DOHH2 (cell line): ENCODE results near the gene RETREG1.
A peak's percentile ranks its signal among the peaks of the same experiment; 100 is the strongest.

ENCODE experiments used
- H3F3A ChIP-seq: fragments of 200-600 bp; sonication (generic), shearing (Covaris generic); 2 replicates; pipeline ENCODE4 v1.6.0; 2016; ENCODE audit warnings: antibody characterized with exemption, mild to moderate bottlenecking; ENCODE audit not compliant: control insufficient read depth, insufficient read depth
- H3K27ac ChIP-seq: fragments of 200-600 bp; sonication (generic); 2 replicates; pipeline ENCODE4 v1.5.1; 2014; ENCODE audit warnings: low read depth, mild to moderate bottlenecking, low read length, moderate library complexity
- H3K27me3 ChIP-seq: fragments of 200-600 bp; sonication (generic); 2 replicates; pipeline ENCODE4 v1.6.1; 2014; ENCODE audit warnings: mild to moderate bottlenecking, low read length, mixed read lengths; ENCODE audit not compliant: control insufficient read depth
- H3K36me3 ChIP-seq: fragments of 200-600 bp; sonication (generic); 2 replicates; pipeline ENCODE4 v1.6.1; 2014; ENCODE audit warnings: mild to moderate bottlenecking, low read length, moderate library complexity, mixed read lengths; ENCODE audit not compliant: control insufficient read depth
- H3K4me1 ChIP-seq: fragments of 200-600 bp; sonication (generic); 2 replicates; pipeline ENCODE4 v1.6.1; 2014; ENCODE audit warnings: mild to moderate bottlenecking, low read length, mixed read lengths; ENCODE audit not compliant: control insufficient read depth
- H3K4me2 ChIP-seq: fragments of 200-600 bp; sonication (generic); 2 replicates; pipeline ENCODE4 v1.6.0; 2014; ENCODE audit warnings: mild to moderate bottlenecking, low read length, moderate library complexity
- H3K4me3 ChIP-seq: fragments of 200-600 bp; sonication (generic); 2 replicates; pipeline ENCODE4 v1.5.1; 2014; ENCODE audit warnings: mild to moderate bottlenecking, low read length, mixed read lengths
- H3K79me2 ChIP-seq: fragments of 200-600 bp; sonication (generic); 2 replicates; pipeline ENCODE4 v1.6.1; 2014; ENCODE audit warnings: mild to moderate bottlenecking, low read length, mixed read lengths; ENCODE audit not compliant: control insufficient read depth
- H3K9me2 ChIP-seq: fragments of 200-600 bp; sonication (generic); replicated peaks from 2 replicates; pipeline ENCODE4 v1.6.1; 2014; ENCODE audit warnings: mild to moderate bottlenecking, low read length, mixed read lengths; ENCODE audit not compliant: control insufficient read depth
- H3K9me3 ChIP-seq: fragments of 200-600 bp; sonication (generic); 2 replicates; pipeline ENCODE4 v1.6.1; 2014; ENCODE audit warnings: antibody characterized with exemption, low read length, mixed read lengths; ENCODE audit not compliant: control insufficient read depth, insufficient read depth
- H4K20me1 ChIP-seq: fragments of 200-600 bp; sonication (generic); 2 replicates; pipeline ENCODE4 v1.6.0; 2014; ENCODE audit warnings: low read depth, mild to moderate bottlenecking, antibody characterized with exemption, low read length, moderate library complexity; ENCODE audit not compliant: control insufficient read depth, insufficient read depth
- EZH2phosphoT487 ChIP-seq: fragments of 200-600 bp; sonication (generic); IDR thresholded peaks from 2 replicates; pipeline ENCODE4 v1.6.1; 2017; ENCODE audit warnings: borderline replicate concordance, mild to moderate bottlenecking, antibody characterized with exemption, low read length, moderate library complexity, mixed read lengths
- TF ChIP-seq, protein P1 (sequence below): fragments of 200-600 bp; sonication (generic); IDR thresholded peaks from one replicate; pipeline ENCODE4 v1.5.1; 2014; ENCODE audit warnings: antibody characterized with exemption, mild to moderate bottlenecking, low read depth, low read length; ENCODE audit not compliant: poor library complexity, severe bottlenecking

Gene RETREG1

DNA sequence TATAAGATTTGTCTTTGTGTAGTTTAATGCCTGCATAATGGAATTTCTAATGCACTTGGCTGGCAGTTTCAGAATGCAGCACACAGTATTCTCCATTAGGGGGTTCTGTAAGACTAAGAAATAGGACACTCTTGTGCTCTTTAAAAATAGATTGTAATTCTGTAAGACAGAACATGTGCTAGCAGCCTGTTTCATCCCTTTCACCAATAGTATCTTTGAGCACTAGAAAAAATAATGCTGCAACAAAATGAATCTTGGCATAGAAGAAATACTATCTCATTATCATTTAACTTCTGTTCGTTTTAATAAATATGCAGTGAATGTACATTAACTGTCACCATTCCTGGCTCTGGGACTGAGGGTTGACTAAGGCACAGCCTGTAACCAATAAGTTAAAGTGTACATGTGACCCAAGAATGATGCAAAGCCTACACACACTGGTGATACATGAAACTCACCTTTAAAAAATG, 127.4 kb downstream of the RETREG1 start:
- Histone ChIP-seq H3K9me2 (no peaks in the 10 kb centered on the region), H3K9me3 (no peaks in the 10 kb centered on the region), H3K79me2 (no peaks in the 10 kb centered on the region), H4K20me1 (no peaks in the 10 kb centered on the region), H3K27ac (no peak overlapping the region), H3K4me1 (no peaks in the 10 kb centered on the region), H3K27me3 (no peaks in the 10 kb centered on the region), H3K36me3 (no peaks in the 10 kb centered on the region), H3K4me3 (no peak overlapping the region), H3F3A (no peaks in the 10 kb centered on the region), H3K4me2 (no peak overlapping the region)
- TF ChIP-seq EZH2phosphoT487, result no peak
- TF ChIP-seq, protein P1, sequence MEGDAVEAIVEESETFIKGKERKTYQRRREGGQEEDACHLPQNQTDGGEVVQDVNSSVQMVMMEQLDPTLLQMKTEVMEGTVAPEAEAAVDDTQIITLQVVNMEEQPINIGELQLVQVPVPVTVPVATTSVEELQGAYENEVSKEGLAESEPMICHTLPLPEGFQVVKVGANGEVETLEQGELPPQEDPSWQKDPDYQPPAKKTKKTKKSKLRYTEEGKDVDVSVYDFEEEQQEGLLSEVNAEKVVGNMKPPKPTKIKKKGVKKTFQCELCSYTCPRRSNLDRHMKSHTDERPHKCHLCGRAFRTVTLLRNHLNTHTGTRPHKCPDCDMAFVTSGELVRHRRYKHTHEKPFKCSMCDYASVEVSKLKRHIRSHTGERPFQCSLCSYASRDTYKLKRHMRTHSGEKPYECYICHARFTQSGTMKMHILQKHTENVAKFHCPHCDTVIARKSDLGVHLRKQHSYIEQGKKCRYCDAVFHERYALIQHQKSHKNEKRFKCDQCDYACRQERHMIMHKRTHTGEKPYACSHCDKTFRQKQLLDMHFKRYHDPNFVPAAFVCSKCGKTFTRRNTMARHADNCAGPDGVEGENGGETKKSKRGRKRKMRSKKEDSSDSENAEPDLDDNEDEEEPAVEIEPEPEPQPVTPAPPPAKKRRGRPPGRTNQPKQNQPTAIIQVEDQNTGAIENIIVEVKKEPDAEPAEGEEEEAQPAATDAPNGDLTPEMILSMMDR, result peak; percentile 57

DNA sequence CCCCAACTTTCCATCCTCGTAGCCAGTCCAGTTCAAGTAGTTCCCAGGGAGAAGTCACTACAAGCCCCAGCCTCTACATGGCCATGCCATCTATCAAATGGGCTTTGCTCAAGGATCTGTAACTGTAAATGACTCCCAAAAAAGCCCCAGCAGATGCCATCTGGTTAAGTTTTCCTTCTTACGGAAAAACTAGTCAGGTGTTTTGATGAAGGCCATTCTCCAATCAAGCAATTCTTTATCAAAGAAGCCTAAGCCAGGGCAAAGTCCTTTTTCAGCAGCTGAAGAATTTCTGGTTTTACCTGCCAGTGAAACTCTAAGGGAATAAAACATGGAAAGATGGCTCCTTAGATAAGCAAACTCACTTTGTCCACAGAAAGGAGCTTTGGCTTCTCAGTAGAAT, 129.3 kb downstream of the RETREG1 start:
- H3K4me1 ChIP-seq, result no peaks in the 10 kb centered on the region
- H3K4me2 ChIP-seq, result no peak overlapping the region
- no peaks in the 10 kb centered on the region for H4K20me1 ChIP-seq
- no peaks in the 10 kb centered on the region for H3K9me3 ChIP-seq
- no peaks in the 10 kb centered on the region for H3K36me3 ChIP-seq
- no peak overlapping the region for H3K4me3 ChIP-seq
- H3K27me3 ChIP-seq, result peaks cover 3% of the 10 kb centered on the region; the same call in 1 of the 2 replicates
- no peaks in the 10 kb centered on the region for H3K9me2 ChIP-seq
- H3K79me2 ChIP-seq, result no peaks in the 10 kb centered on the region
- TF ChIP-seq, protein P1, result no peak
- no peak for TF ChIP-seq EZH2phosphoT487
- H3K27ac ChIP-seq, result no peak overlapping the region
- no peaks in the 10 kb centered on the region for H3F3A ChIP-seq

DNA sequence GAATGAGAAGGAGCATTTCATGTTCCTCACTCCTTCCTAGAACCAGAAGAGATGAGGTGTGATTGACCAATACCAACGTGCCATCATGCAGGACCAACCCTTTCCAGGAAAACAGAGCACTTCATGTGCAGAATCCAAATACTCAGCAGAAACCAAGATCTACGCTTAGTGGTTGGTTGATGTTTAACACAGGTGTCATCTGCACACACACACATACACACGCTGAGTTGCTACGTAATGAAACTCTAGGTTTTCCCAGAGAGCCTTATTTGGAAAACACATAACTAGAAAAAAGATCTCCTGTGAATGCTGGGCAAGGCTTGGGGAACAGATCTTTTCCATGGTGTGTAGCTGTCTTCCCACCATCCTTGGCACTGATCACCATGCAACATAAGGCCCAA, 130.1 kb downstream of the RETREG1 start:
- H3K36me3 ChIP-seq, result no peaks in the 10 kb centered on the region
- H3K4me2 ChIP-seq, result no peak overlapping the region
- no peaks in the 10 kb centered on the region for H3K79me2 ChIP-seq
- H3K4me1 ChIP-seq, result no peaks in the 10 kb centered on the region
- no peaks in the 10 kb centered on the region for H3K9me3 ChIP-seq
- no peak for TF ChIP-seq EZH2phosphoT487
- TF ChIP-seq, protein P1, result no peak
- H3K27ac ChIP-seq, result no peak overlapping the region
- no peaks in the 10 kb centered on the region for H4K20me1 ChIP-seq
- H3K27me3 ChIP-seq, result peaks cover 3% of the 10 kb centered on the region
- H3F3A ChIP-seq, result no peaks in the 10 kb centered on the region
- no peak overlapping the region for H3K4me3 ChIP-seq
- no peaks in the 10 kb centered on the region for H3K9me2 ChIP-seq

DNA sequence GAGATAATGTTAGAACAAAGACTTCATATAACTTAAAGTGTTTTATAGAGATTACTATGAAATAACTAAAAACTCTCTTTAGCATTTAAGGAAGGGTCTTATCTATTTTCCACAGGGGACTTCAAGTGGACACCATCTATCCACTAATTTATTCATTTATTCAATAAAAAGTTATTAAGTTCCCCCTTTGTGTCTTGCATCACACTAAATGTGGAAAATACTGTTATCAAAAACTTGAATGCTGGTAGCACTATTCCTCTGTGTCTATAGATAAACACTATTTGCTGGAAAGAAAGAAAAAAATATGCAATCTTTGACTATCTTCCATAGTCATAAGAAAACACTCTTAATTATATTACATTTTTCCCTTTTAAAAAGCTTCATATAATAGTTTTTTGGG, 131.1 kb downstream of the RETREG1 start:
- Histone ChIP-seq H3K4me1 (no peaks in the 10 kb centered on the region), H3K36me3 (no peaks in the 10 kb centered on the region), H3K27me3 (peaks cover 5% of the 10 kb centered on the region), H3F3A (no peaks in the 10 kb centered on the region), H3K79me2 (no peaks in the 10 kb centered on the region), H4K20me1 (no peaks in the 10 kb centered on the region), H3K4me3 (no peak overlapping the region), H3K9me3 (no peaks in the 10 kb centered on the region), H3K27ac (no peak overlapping the region), H3K9me2 (no peaks in the 10 kb centered on the region), H3K4me2 (no peak overlapping the region)
- TF ChIP-seq EZH2phosphoT487, result no peak
- TF ChIP-seq, protein P1, result no peak
